H9 (cell line): Measurements from ENCODE around the gene SCEL. TPM values are rescaled to one million over a fixed set of nuclear protein-coding genes. Genes with fewer than 3 reads are reported as not detected.

Source experiments
- DNase-seq: peaks from one replicate; pipeline ENCODE4 v3.0.0-alpha.2; 2017
- H2AFZ ChIP-seq: one replicate; pipeline ENCODE4 v1.6.1; 2013; ENCODE audit warnings: mild to moderate bottlenecking, low read length, control low read depth, moderate library complexity
- H2AK5ac ChIP-seq: 2 replicates; pipeline ENCODE4 v1.6.1; 2013; ENCODE audit warnings: low read length, control low read depth, mixed read lengths; ENCODE audit not compliant: insufficient read length
- H2BK120ac ChIP-seq: one replicate; pipeline ENCODE4 v1.6.1; 2013; ENCODE audit warnings: low read depth, mild to moderate bottlenecking, low read length, control low read depth, inconsistent platforms; ENCODE audit not compliant: poor library complexity, severe bottlenecking
- H2BK12ac ChIP-seq: 2 replicates; pipeline ENCODE4 v1.6.1; 2013; ENCODE audit warnings: low read length, control low read depth, mixed read lengths, low read depth; ENCODE audit not compliant: insufficient read length
- H2BK15ac ChIP-seq: 2 replicates; pipeline ENCODE4 v1.6.1; 2013; ENCODE audit warnings: low read depth, low read length, control low read depth
- H2BK20ac ChIP-seq: one replicate; pipeline ENCODE4 v1.6.1; 2013; ENCODE audit warnings: low read depth, mild to moderate bottlenecking, low read length, control low read depth, inconsistent platforms; ENCODE audit not compliant: poor library complexity, severe bottlenecking
- H2BK5ac ChIP-seq: 2 replicates; pipeline ENCODE4 v1.6.1; 2013; ENCODE audit warnings: low read length, control low read depth, mixed read lengths; ENCODE audit not compliant: insufficient read length
- H3K14ac ChIP-seq: 2 replicates; pipeline ENCODE4 v1.6.1; 2013; ENCODE audit warnings: low read length, control low read depth; ENCODE audit not compliant: insufficient read depth
- H3K18ac ChIP-seq: 2 replicates; pipeline ENCODE4 v1.6.1; 2013; ENCODE audit warnings: low read depth, mild to moderate bottlenecking, mixed read lengths, low read length, control low read depth; ENCODE audit not compliant: insufficient read length
- H3K23ac ChIP-seq: 2 replicates; pipeline ENCODE4 v1.6.1; 2013; ENCODE audit warnings: low read length, control low read depth, mixed read lengths, low read depth; ENCODE audit not compliant: insufficient read length
- H3K23me2 ChIP-seq: 2 replicates; pipeline ENCODE4 v1.6.1; 2013; ENCODE audit warnings: low read depth, mild to moderate bottlenecking, mixed read lengths, low read length, control low read depth; ENCODE audit not compliant: insufficient read length, poor library complexity, severe bottlenecking
- H3K27ac ChIP-seq: 2 replicates; pipeline ENCODE4 v1.5.1; 2013; ENCODE audit warnings: low read length, control low read depth, mixed read lengths, low read depth; ENCODE audit not compliant: insufficient read length
- H3K27me3 ChIP-seq: 2 replicates; pipeline ENCODE4 v1.6.1; 2013; ENCODE audit warnings: low read length, control low read depth, inconsistent platforms; ENCODE audit not compliant: insufficient read depth
- H3K4ac ChIP-seq: 2 replicates; pipeline ENCODE4 v1.6.1; 2013; ENCODE audit warnings: low read depth, mild to moderate bottlenecking, control low read depth, inconsistent platforms, low read length, moderate library complexity
- H3K4me1 ChIP-seq: 2 replicates; pipeline ENCODE4 v1.6.1; 2013; ENCODE audit warnings: low read length, control low read depth, inconsistent platforms; ENCODE audit not compliant: insufficient read depth
- H3K4me2 ChIP-seq: 2 replicates; pipeline ENCODE4 v1.6.1; 2013; ENCODE audit warnings: low read length, control low read depth, mixed read lengths; ENCODE audit not compliant: insufficient read length, insufficient read depth
- H3K56ac ChIP-seq: 2 replicates; pipeline ENCODE4 v1.6.1; 2013; ENCODE audit warnings: low read depth, mild to moderate bottlenecking, mixed read lengths, low read length, control low read depth; ENCODE audit not compliant: insufficient read length
- H3K79me1 ChIP-seq: 2 replicates; pipeline ENCODE4 v1.6.1; 2013; ENCODE audit warnings: low read depth, mild to moderate bottlenecking, moderate library complexity, low read length, control low read depth, inconsistent platforms; ENCODE audit not compliant: insufficient read depth, poor library complexity, severe bottlenecking
- H3K79me2 ChIP-seq: 2 replicates; pipeline ENCODE4 v1.6.1; 2013; ENCODE audit warnings: low read length, control low read depth, inconsistent platforms; ENCODE audit not compliant: insufficient read depth
- H3K9ac ChIP-seq: 2 replicates; pipeline ENCODE4 v1.6.1; 2013; ENCODE audit warnings: low read length, control low read depth, mixed read lengths; ENCODE audit not compliant: insufficient read length; ENCODE audit errors: extremely low read depth
- H3K9me3 ChIP-seq: one replicate; pipeline ENCODE4 v1.6.1; 2013; ENCODE audit warnings: low read depth, low read length, inconsistent platforms; ENCODE audit not compliant: control insufficient read depth
- H3T11ph ChIP-seq: one replicate; pipeline ENCODE4 v1.6.1; 2013; ENCODE audit warnings: mild to moderate bottlenecking, low read length, control low read depth, inconsistent platforms
- H4K20me1 ChIP-seq: one replicate; pipeline ENCODE4 v1.6.1; 2013; ENCODE audit not compliant: control insufficient read depth, insufficient read length, insufficient read depth
- H4K5ac ChIP-seq: 2 replicates; pipeline ENCODE4 v1.6.1; 2013; ENCODE audit warnings: low read depth, mild to moderate bottlenecking, mixed read lengths, low read length, control low read depth; ENCODE audit not compliant: insufficient read length
- H4K8ac ChIP-seq: replicated peaks from 2 replicates; pipeline ENCODE4 v1.6.1; 2013; ENCODE audit warnings: low read length, control low read depth, mixed read lengths, low read depth; ENCODE audit not compliant: insufficient read length
- H4K91ac ChIP-seq: 2 replicates; pipeline ENCODE4 v1.6.1; 2013; ENCODE audit warnings: low read depth, mild to moderate bottlenecking, moderate library complexity, mixed read lengths, low read length, control low read depth; ENCODE audit not compliant: insufficient read length
- H3K27ac Mint-ChIP-seq, 3 experiments: 2 replicates in 2 of 3; 3 replicates in 1 of 3; pipeline ENCODE4 v1.8.0; 2020 to 2021; ENCODE audit warnings: mixed read lengths in 3 of 3, mild to moderate bottlenecking in 1 of 3, moderate library complexity in 1 of 3
- H3K27me3 Mint-ChIP-seq: 2 replicates; pipeline ENCODE4 v1.8.0; 2021; ENCODE audit warnings: low read depth, mild to moderate bottlenecking, moderate library complexity, mixed read lengths
- H3K36me3 Mint-ChIP-seq, 3 experiments: 2 replicates in 2 of 3; 3 replicates in 1 of 3; pipeline ENCODE4 v1.8.0; 2020 to 2021; ENCODE audit warnings: low read depth in 3 of 3, mixed read lengths in 3 of 3; ENCODE audit not compliant: insufficient read depth in 1 of 3
- H3K4me1 Mint-ChIP-seq, 2 experiments: 2 replicates each; pipeline ENCODE4 v1.8.0; 2020; ENCODE audit warnings: mixed read lengths in 2 of 2
- H3K4me3 Mint-ChIP-seq, 2 experiments: 2 replicates in 1 of 2; 3 replicates in 1 of 2; pipeline ENCODE4 v1.8.0; 2020 to 2021; ENCODE audit warnings: mild to moderate bottlenecking in 2 of 2, mixed read lengths in 2 of 2, moderate library complexity in 1 of 2
- H3K9me3 Mint-ChIP-seq, 2 experiments: 2 replicates in 1 of 2; 3 replicates in 1 of 2; pipeline ENCODE4 v1.8.0; 2020; ENCODE audit warnings: mild to moderate bottlenecking in 2 of 2, mixed read lengths in 2 of 2, moderate library complexity in 1 of 2
- CTCF ChIP-seq: fragments of 200-600 bp; sonication (generic); conservative IDR thresholded peaks from 3 replicates; pipeline ENCODE4 v1.8.0; 2021; ENCODE audit warnings: antibody characterized with exemption, mild to moderate bottlenecking
- total RNA-seq: library from RNA; stranded (reverse); gene quantifications from 2 replicates; pipeline ENCODE4 v1.2.1, GENCODE V29; 2021

SCEL gene
- total RNA-seq, 1 experiment from 2014 or later = not detected

DNA sequence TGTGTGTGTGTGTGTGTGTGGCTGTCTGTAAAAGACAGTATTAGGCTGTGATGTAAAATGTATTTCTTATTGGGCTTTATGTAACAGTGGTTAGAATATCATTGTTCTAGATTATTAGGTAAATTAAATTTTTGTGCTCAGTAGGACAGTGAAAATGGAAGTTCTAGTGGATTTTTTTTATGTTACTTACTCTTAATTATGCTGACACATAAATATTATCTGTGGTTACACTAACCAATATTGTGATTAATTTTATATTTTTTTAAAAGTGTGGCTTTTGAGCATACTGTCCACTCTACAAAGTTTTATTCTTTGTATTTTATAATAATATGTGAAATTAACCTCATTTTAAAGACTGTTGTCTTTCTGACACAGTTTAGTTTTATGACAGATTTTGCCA, 80.5 kb downstream of the SCEL start:
- Histone ChIP-seq H3K27me3 (no peaks in the 10 kb centered on the region), H3K14ac (no peak overlapping the region), H2BK15ac (no peak overlapping the region), H2BK20ac (no peak overlapping the region), H3K23me2 (no peaks in the 10 kb centered on the region), H2BK5ac (no peak overlapping the region), H3K4ac (no peak overlapping the region), H3K4me2 (no peak overlapping the region), H2BK120ac (no peak overlapping the region), H4K5ac (no peak overlapping the region), H2AK5ac (no peak overlapping the region), H3K23ac (no peak overlapping the region), H3K56ac (no peak overlapping the region), H3K9ac (no peak overlapping the region), H3K79me1 (no peaks in the 10 kb centered on the region), H3K27ac (no peak overlapping the region), H2AFZ (no peak overlapping the region), H4K20me1 (no peaks in the 10 kb centered on the region), H4K8ac (no peak overlapping the region), H3K79me2 (no peaks in the 10 kb centered on the region), H3K18ac (no peak overlapping the region), H3K4me1 (no peaks in the 10 kb centered on the region), H3T11ph (no peak overlapping the region), H4K91ac (no peak overlapping the region), H2BK12ac (no peak overlapping the region), H3K9me3 (no peaks in the 10 kb centered on the region)
- Mint-ChIP-seq H3K27me3 (no peaks in the 10 kb centered on the region), H3K27ac (no peak overlapping the region), H3K36me3 (no peaks in the 10 kb centered on the region), H3K9me3 (no peaks in the 10 kb centered on the region), H3K4me1 (peaks cover 3 to 8% of the 10 kb centered on the region in 2 experiments; a peak in 3 of 4 replicates), H3K4me3 (no peak overlapping the region)
- no peak for TF ChIP-seq CTCF
- DNase-seq = no peak
